Stimulated activated CD8-positive, alpha-beta memory T cell treated with anti-CD3 and anti-CD28 coated beads, Interleukin-12 subunit alpha, Interleukin-12 subunit beta, amount 100 ng/mL, for 24 hours (primary cell): ENCODE measurements around the gene ZNF213.
"Not testable (repeated sequence)": the region's sequence is repeated elsewhere in the genome, so short reads cannot be mapped to it uniquely, and the experiment has no call there.

Experiments used
- DNase-seq: peaks from one replicate; pipeline ENCODE4 v3.0.0-alpha.2; 2020; ENCODE audit errors: extremely low read depth

ZNF213 gene

GRCh38 chr16:3170440-3171180 is 35.8 kb downstream of the ZNF213 start:
- no peak for DNase-seq

- no peak for DNase-seq
Observed at GRCh38 chr16:3171181-3171854, 36.5 kb downstream of the ZNF213 start.

DNA sequence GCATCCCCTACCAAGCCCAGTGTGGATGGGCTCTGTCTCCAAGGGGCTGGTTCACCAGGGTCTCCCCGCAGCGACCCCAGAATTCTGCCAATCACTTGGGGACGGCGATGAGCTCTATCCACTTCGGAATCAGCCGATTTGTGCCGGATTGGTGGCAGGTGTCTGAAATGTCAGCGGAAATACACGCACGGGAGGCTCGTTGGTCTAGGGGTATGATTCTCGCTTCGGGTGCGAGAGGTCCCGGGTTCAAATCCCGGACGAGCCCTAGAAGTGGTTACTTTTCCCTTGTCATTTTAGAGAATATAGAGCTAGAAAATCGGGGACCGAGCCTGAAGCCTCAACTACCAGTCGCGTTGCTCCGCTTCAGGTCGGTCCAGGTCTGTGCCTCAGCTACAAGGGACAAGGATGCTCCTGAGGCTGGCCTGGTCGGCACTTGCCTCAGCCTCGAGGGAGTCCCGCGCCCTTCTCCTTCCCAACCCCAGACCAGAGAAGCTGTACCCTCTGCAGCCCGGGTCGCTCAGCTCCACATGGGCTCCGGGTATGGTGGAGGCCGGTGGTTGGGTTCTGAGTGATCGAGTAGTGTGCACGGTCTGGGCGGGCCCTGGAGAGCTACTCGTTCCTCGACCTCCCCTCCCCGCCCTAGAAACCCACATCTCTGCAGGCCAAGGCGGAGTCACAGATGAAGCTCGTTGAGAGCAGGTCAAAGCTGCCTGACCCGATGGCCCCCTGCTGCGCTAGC is 37.2 kb downstream of the ZNF213 start:
- DNase-seq = no peak

GRCh38 chr16:3173892-3174617 is 39.2 kb downstream of the ZNF213 start:
- no peak for DNase-seq

GRCh38 chr16:3174618-3175148 is 39.9 kb downstream of the ZNF213 start:
- DNase-seq = no peak

DNA sequence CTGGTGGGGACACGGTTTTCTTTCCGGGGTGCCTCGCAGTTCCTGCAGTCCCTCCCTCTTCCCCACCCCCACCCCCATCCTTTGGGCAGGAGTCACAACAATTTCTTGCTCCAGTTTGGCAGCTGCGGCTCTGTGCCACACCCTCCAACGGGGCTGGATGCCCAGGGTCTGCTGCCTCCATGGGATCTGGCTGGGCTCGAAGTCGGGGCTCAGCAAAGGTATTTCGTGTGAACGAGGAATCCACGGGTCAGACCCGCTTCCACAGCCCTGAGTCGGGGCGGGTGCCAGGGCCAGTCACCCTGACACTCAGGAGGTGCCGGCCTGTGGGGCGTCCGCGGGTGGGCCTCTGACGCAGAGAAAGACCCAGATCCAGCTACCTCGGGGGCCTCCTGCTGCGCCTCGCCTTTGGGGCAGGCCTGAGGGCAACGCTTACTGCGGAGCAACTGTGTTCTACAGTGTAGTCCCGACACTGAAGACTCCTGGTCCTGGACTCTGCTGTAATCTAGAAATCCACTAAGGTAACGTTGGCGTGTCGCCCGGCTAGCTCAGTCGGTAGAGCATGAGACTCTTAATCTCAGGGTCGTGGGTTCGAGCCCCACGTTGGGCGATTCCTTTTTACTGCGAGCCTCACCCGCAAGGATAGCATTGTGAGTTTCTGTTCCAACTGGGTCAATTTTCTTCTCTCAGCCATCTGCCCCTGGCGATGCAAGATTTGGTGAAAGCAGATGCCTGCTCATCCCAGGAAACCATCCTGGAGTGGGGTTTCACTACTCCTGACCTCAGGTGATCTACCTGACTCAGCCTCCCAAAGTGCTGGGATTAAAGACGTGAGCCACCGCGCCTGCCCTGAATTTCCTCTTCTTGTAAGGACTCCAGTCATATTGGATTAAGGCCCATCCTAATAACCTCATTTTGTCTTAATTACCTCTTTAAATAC is 40.6 kb downstream of the ZNF213 start:
- DNase-seq = no peak

DNA sequence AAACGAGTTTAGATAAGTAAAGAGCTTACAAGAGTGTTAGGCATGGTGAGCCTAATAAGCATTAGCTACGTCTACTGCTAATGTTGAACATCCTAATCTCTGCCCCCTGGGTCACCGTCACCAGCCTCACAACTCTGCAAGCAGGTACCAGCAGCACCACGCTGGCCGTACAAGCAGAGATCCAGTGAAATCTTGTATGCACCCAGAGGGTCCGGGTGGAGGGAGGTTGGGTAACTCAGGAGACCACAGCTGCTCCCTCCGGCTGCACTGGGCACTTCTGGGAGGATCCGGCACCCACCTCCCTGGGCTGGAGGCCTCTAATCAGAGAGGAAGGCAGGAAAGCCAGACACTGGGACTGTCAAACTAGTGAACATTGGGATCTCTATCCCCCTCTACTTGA is 44.8 kb downstream of the ZNF213 start:
- no peak for DNase-seq

- DNase-seq = no peak
Observed at GRCh38 chr16:3180445-3180878, 45.6 kb downstream of the ZNF213 start.

- not testable (repeated sequence) for DNase-seq
Observed at GRCh38 chr16:3182293-3182607, 47.4 kb downstream of the ZNF213 start.

GRCh38 chr16:3182608-3183444 is 48.0 kb downstream of the ZNF213 start:
- DNase-seq = no peak

DNA sequence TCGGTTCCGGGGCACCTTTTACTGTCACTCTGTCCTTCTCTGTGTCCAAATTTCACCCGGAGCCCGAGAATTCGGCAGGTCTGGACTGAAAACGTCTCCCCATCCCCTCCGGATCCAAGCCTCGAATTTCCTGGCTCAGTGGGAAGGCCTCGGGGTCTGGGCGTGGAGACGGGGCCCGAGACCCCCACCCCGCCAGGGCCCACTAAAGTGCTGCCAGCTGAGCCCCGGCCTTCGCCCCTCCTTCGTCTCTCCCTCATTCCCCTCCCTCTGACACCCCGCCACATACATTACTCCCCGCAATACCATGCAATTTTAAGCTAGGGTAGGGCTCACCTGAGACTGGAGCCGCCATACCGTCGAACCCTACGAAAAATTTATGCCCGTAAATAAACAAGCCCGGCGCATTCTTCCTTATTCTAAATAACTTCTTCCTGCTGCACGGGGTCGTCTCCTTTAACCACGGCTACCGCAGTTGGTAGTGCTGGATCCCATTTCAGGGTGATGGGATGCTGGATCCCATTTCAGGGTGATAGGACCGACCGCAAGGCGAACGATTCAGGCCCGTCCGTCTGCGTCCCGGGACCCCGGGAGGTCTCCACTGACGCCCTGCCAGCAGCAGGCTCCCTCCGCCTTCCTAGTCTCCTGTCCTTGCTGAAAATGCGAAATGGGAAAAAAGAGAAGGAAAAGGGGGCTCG is 48.8 kb downstream of the ZNF213 start:
- DNase-seq = no peak

DNA sequence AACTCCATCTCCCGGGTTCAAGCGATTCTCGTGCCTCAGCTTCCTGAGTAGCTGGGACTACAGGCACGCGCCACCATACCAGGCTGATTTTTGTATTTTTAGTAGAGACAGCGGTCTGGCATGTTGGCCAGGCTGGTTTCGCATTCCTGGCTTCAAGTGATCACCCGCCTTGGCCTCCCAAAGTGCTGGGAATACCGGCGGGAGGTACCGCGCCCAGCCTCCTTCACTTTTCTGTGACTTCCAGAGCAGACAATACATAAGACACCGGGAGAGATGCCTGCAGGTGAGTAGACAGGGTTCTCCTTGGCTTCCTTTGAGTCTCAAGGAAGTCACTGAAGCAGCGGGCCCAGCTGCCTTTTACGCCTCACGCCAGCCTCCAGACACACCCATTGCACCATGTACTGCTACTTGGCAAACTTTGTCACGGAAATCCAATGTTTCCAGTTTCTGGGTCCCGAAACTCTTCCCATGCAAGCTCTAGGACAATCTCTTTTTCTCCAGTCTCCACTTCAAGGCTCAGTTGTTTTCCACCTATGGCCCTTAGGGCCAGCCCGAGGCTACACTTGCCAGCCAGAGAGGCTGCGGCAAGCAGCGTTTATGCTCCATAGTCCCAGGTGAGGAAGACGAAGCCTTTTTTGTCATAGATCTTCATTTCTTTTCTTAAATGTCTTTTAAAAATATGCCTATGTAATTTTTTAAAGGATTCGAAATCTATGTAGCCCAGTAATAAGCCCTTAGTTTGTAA is 52.3 kb downstream of the ZNF213 start:
- no peak for DNase-seq

GRCh38 chr16:3187798-3188674 is 53.2 kb downstream of the ZNF213 start, which contains the start of gene OR1F1:
Gene OR1F1, plus strand, starts transcription at chr16:3188204.
- DNase-seq = no peak

DNA sequence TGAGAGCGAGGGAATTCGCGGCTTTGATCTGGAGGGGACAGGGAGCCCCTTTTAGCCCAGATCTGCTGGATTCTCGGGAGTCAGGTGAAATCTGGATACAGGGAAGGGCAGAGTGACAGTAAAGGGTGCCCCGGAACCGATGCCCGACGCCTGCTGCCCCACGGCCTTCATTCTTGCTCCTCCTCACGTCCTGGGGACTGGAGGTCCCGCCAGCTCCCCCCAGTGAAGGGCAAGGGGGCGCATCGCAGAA is 53.8 kb downstream of the ZNF213 start:
- DNase-seq = no peak

- DNase-seq = no peak
Observed at GRCh38 chr16:3188925-3189825, 54.3 kb downstream of the ZNF213 start.

- no peak for DNase-seq
Observed at GRCh38 chr16:3189869-3190268, 55.0 kb downstream of the ZNF213 start.

- no peak for DNase-seq
Observed at GRCh38 chr16:3190949-3191353, 56.1 kb downstream of the ZNF213 start.
